ENCODE measurements around the gene DISP2.

- no peak for TF ChIP-seq CTCF (IDR thresholded peaks at IDR 0.05)
- TF ChIP-seq POLR2AphosphoS5 (IDR thresholded peaks at IDR 0.05): no peak
These were observed 60.1 kb downstream of the DISP2 start for GRCh38 chr15:40418126-40418525.
